Fibroblast of gingiva (primary cell): ENCODE data around the gene USP7.
"Not testable (repeated sequence)": the region's sequence is repeated elsewhere in the genome, so short reads cannot be mapped to it uniquely, and the experiment has no call there.

Experiments
- DNase-seq: peaks from one replicate; pipeline ENCODE4 v3.0.0-alpha.2; 2011; ENCODE audit warnings: low read depth

The USP7 gene

GRCh38 chr16:8924214-8924613 lies 39.5 kb downstream of the USP7 start:
- no peak for DNase-seq

GRCh38 chr16:8923199-8923598 lies 40.5 kb downstream of the USP7 start:
- no peak for DNase-seq

GRCh38 chr16:8921347-8921984 lies 42.2 kb downstream of the USP7 start:
- DNase-seq, result no peak

GRCh38 chr16:8920645-8921346 lies 42.9 kb downstream of the USP7 start:
- DNase-seq, result no peak

GRCh38 chr16:8919934-8920462 lies 43.7 kb downstream of the USP7 start:
- no peak for DNase-seq

- no peak for DNase-seq
Observed at GRCh38 chr16:8919089-8919933, 44.4 kb downstream of the USP7 start.

- not testable (repeated sequence) for DNase-seq
Observed at GRCh38 chr16:8917336-8917735, 46.4 kb downstream of the USP7 start.

GRCh38 chr16:8916541-8917225 lies 47.0 kb downstream of the USP7 start:
- no peak for DNase-seq

- DNase-seq, result no peak
Observed at GRCh38 chr16:8915722-8916301, 47.9 kb downstream of the USP7 start.

- DNase-seq, result no peak
Observed at GRCh38 chr16:8914098-8914497, 49.6 kb downstream of the USP7 start.

- DNase-seq, result no peak
Observed at GRCh38 chr16:8912793-8913192, 50.9 kb downstream of the USP7 start.

- no peak for DNase-seq
Observed at GRCh38 chr16:8910811-8911210, 52.9 kb downstream of the USP7 start.

- no peak for DNase-seq
Observed at GRCh38 chr16:8908810-8909468, 54.8 kb downstream of the USP7 start.

GRCh38 chr16:8907096-8907495 lies 56.6 kb downstream of the USP7 start:
- DNase-seq, result no peak

GRCh38 chr16:8905795-8906591 lies 57.7 kb downstream of the USP7 start:
- DNase-seq, result no peak

GRCh38 chr16:8905168-8905762 lies 58.4 kb downstream of the USP7 start:
- peak; percentile 21 for DNase-seq

- no peak for DNase-seq
Observed at GRCh38 chr16:8904018-8904430, 59.7 kb downstream of the USP7 start.

- DNase-seq, result no peak
Observed at GRCh38 chr16:8903004-8903403, 60.7 kb downstream of the USP7 start.

- DNase-seq, result no peak
Observed at GRCh38 chr16:8901320-8901861, 62.3 kb downstream of the USP7 start.

- no peak for DNase-seq
Observed at GRCh38 chr16:8900343-8900742, 63.4 kb downstream of the USP7 start.
